Hepatocyte (in vitro differentiated cells): ENCODE results near the gene LMF1. TPM values are rescaled to one million over a fixed set of nuclear protein-coding genes. Genes with fewer than 3 reads are reported as not detected.
"Not testable (repeated sequence)": the region's sequence is repeated elsewhere in the genome, so short reads cannot be mapped to it uniquely, and the experiment has no call there.

Source experiments
- DNase-seq: peaks from one replicate; pipeline ENCODE4 v3.0.0-alpha.2; 2016; ENCODE audit warnings: low spot score
- H2AFZ ChIP-seq: fragments of 200-600 bp; sonication (generic); 2 replicates; pipeline ENCODE4 v1.6.0; 2016; ENCODE audit warnings: antibody characterized with exemption, mild to moderate bottlenecking
- H3K27ac ChIP-seq: fragments of 200-600 bp; sonication (generic); 2 replicates; pipeline ENCODE4 v1.5.1; 2016; ENCODE audit warnings: mild to moderate bottlenecking
- H3K27me3 ChIP-seq: fragments of 200-600 bp; sonication (generic); 2 replicates; pipeline ENCODE4 v1.6.1; 2016
- H3K36me3 ChIP-seq: fragments of 200-600 bp; sonication (generic); replicated peaks from 2 replicates; pipeline ENCODE4 v1.5.1; 2016; ENCODE audit warnings: low read depth; ENCODE audit not compliant: insufficient read depth
- H3K4me1 ChIP-seq: fragments of 200-600 bp; sonication (generic); 2 replicates; pipeline ENCODE4 v1.5.1; 2016; ENCODE audit warnings: mild to moderate bottlenecking, moderate library complexity; ENCODE audit not compliant: insufficient read depth
- H3K4me2 ChIP-seq: fragments of 200-600 bp; sonication (generic); 2 replicates; pipeline ENCODE4 v1.6.0; 2016
- H3K4me3 ChIP-seq: fragments of 200-600 bp; sonication (generic); 2 replicates; pipeline ENCODE4 v1.5.1; 2016; ENCODE audit warnings: mild to moderate bottlenecking
- H3K79me2 ChIP-seq: fragments of 200-600 bp; sonication (generic); 2 replicates; pipeline ENCODE4 v1.6.0; 2017; ENCODE audit warnings: mild to moderate bottlenecking
- H3K9me2 ChIP-seq: fragments of 200-600 bp; sonication (generic); replicated peaks from 2 replicates; pipeline ENCODE4 v1.6.0; 2017; ENCODE audit warnings: mild to moderate bottlenecking; ENCODE audit not compliant: insufficient read depth
- H3K9me3 ChIP-seq: fragments of 200-600 bp; sonication (generic); 2 replicates; pipeline ENCODE4 v1.5.1; 2016; ENCODE audit warnings: low read depth, mild to moderate bottlenecking
- H4K20me1 ChIP-seq: fragments of 200-600 bp; sonication (generic); 2 replicates; pipeline ENCODE4 v1.6.0; 2016; ENCODE audit warnings: mild to moderate bottlenecking; ENCODE audit not compliant: insufficient read depth, poor library complexity, severe bottlenecking
- EZH2 ChIP-seq: fragments of 200-600 bp; sonication (generic); IDR thresholded peaks from 2 replicates; pipeline ENCODE4 v1.6.1; 2016; ENCODE audit warnings: antibody characterized with exemption, mild to moderate bottlenecking, borderline replicate concordance
- EZH2phosphoT487 ChIP-seq: fragments of 200-600 bp; sonication (generic); IDR thresholded peaks from one replicate; pipeline ENCODE4 v1.6.1; 2018; ENCODE audit warnings: antibody characterized with exemption, mild to moderate bottlenecking, low read depth, moderate library complexity; ENCODE audit not compliant: unreplicated experiment, severe bottlenecking
- WGBS: methylation state at CpG from one replicate; pipeline ENCODE4 v1.1.6; 2016; ENCODE audit warnings: low lambda C conversion rate; ENCODE audit errors: missing lambda C conversion rate; 5-methylcytosine and 5-hydroxymethylcytosine counted together
- polyA plus RNA-seq: library from polyadenylated mRNA; unstranded; fragments of >200 nt; fragmentation: Nextera tagmentation; extraction: Ambion mirVana; gene quantifications from 2 replicates; pipeline ENCODE4 v1.2.1, GENCODE V29; 2016
- total RNA-seq: library from RNA; depleted of rRNA; stranded (reverse); fragments of >200 nt; gene quantifications from 2 replicates; pipeline ENCODE4 v1.2.3, GENCODE V29; 2014
- TF ChIP-seq, protein P1 (sequence below): fragments of 200-600 bp; sonication (generic); IDR thresholded peaks from 2 replicates; pipeline ENCODE4 v1.5.1; 2016; ENCODE audit warnings: antibody characterized with exemption, mild to moderate bottlenecking; ENCODE audit not compliant: poor library complexity

LMF1 gene
- total and polyA plus RNA-seq, 2 experiments from 2014 or later = 27.2 to 34.3 TPM

GRCh38 chr16:865026-865425 lies 105.8 kb downstream of the LMF1 start:
- Histone ChIP-seq H3K27ac (no peak overlapping the region), H3K79me2 (no peaks in the 10 kb centered on the region), H3K4me3 (no peak overlapping the region), H3K9me3 (no peaks in the 10 kb centered on the region), H3K4me2 (no peak overlapping the region), H2AFZ (no peak overlapping the region), H3K36me3 (no peaks in the 10 kb centered on the region), H4K20me1 (no peaks in the 10 kb centered on the region), H3K9me2 (no peaks in the 10 kb centered on the region), H3K27me3 (no peaks in the 10 kb centered on the region), H3K4me1 (no peaks in the 10 kb centered on the region)
- no peak for TF ChIP-seq EZH2
- TF ChIP-seq EZH2phosphoT487 = no peak
- DNase-seq = no peak
- 71% methylated on average over 5 of the region's 5 CpGs for WGBS

DNA sequence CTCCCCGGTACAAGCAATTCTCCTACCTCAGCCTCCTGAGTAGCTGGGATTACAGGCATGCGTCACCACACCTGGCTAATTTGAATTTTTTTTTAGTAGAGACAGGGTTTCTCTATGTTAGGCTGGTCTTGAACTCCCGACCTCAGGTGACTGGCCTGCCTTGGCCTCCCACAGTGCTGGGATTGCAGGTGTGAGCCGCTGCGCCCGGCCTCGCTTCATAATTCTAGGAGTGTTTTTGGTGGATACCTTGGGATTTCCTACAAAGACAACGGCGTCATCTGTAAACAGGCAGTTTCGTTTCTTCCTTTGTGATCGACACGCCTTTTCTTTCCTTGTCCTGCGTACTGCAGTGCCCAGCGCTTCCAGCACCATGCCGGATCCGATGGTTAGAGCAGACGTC lies 109.3 kb downstream of the LMF1 start:
- Histone ChIP-seq H2AFZ (no peak overlapping the region), H3K27ac (no peak overlapping the region), H3K79me2 (no peaks in the 10 kb centered on the region), H3K4me3 (no peak overlapping the region), H3K9me2 (no peaks in the 10 kb centered on the region), H3K4me2 (no peak overlapping the region), H3K27me3 (no peaks in the 10 kb centered on the region), H4K20me1 (no peaks in the 10 kb centered on the region), H3K36me3 (no peaks in the 10 kb centered on the region), H3K4me1 (no peaks in the 10 kb centered on the region), H3K9me3 (no peaks in the 10 kb centered on the region)
- no peak for TF ChIP-seq EZH2
- no peak for TF ChIP-seq EZH2phosphoT487
- WGBS = 98% methylated on average over 17 of the region's 17 CpGs
- DNase-seq = no peak

DNA sequence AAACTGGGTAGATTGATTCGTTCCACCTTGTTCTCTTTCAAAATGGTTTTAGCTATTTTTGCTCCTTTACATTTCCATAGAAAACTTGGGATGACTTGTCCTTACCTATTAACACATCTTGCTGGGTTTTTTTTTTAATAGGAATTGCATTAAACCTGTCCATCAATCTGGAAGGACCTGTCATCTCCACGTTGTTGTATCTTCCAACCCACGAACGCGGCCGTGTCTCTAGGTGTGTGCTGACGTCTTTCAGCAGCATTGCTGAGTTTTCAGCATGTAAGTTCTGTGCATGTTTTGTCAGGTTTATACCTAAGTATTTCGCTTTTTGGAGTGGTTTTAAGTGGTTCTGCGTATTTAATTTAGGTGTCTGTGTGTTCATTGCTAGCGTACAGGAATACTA lies 109.9 kb downstream of the LMF1 start:
- no peak overlapping the region for H2AFZ ChIP-seq
- H3K36me3 ChIP-seq = no peaks in the 10 kb centered on the region
- no peaks in the 10 kb centered on the region for H3K79me2 ChIP-seq
- WGBS = 94% methylated on average over 10 of the region's 10 CpGs
- TF ChIP-seq EZH2phosphoT487 = no peak
- TF ChIP-seq EZH2 = no peak
- TF ChIP-seq, protein P1, sequence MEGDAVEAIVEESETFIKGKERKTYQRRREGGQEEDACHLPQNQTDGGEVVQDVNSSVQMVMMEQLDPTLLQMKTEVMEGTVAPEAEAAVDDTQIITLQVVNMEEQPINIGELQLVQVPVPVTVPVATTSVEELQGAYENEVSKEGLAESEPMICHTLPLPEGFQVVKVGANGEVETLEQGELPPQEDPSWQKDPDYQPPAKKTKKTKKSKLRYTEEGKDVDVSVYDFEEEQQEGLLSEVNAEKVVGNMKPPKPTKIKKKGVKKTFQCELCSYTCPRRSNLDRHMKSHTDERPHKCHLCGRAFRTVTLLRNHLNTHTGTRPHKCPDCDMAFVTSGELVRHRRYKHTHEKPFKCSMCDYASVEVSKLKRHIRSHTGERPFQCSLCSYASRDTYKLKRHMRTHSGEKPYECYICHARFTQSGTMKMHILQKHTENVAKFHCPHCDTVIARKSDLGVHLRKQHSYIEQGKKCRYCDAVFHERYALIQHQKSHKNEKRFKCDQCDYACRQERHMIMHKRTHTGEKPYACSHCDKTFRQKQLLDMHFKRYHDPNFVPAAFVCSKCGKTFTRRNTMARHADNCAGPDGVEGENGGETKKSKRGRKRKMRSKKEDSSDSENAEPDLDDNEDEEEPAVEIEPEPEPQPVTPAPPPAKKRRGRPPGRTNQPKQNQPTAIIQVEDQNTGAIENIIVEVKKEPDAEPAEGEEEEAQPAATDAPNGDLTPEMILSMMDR = no peak
- H3K27me3 ChIP-seq = no peaks in the 10 kb centered on the region
- H3K9me2 ChIP-seq = no peaks in the 10 kb centered on the region
- no peaks in the 10 kb centered on the region for H3K9me3 ChIP-seq
- H3K27ac ChIP-seq = no peak overlapping the region
- no peak for DNase-seq
- H3K4me2 ChIP-seq = no peak overlapping the region
- no peaks in the 10 kb centered on the region for H3K4me1 ChIP-seq
- no peaks in the 10 kb centered on the region for H4K20me1 ChIP-seq
- no peak overlapping the region for H3K4me3 ChIP-seq

DNA sequence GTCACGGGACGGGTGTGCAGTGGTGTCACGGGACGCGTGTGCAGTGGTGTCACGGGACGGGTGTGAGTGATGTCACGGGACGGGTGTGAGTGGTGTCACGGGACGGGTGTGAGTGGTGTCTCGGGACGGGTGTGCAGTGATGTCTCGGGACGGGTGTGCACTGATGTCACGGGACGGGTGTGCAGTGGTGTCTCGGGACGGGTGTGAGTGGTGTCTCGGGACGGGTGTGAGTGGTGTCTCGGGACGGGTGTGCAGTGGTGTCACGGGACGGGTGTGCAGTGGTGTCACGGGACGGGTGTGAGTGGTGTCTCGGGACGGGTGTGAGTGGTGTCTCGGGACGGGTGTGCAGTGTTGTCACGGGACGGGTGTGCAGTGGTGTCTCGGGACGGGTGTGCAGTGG lies 111.8 kb downstream of the LMF1 start:
- not testable (repeated sequence) for H3K27ac ChIP-seq, H3K9me2 ChIP-seq, H3K9me3 ChIP-seq, H3K36me3 ChIP-seq, DNase-seq, H2AFZ ChIP-seq, H3K27me3 ChIP-seq, H4K20me1 ChIP-seq, H3K4me1 ChIP-seq, H3K79me2 ChIP-seq, H3K4me3 ChIP-seq, H3K4me2 ChIP-seq
- WGBS = 90% methylated on average over 6 of the region's 35 CpGs

- DNase-seq, H3K79me2 ChIP-seq, H3K9me2 ChIP-seq, H3K27ac ChIP-seq, H3K4me2 ChIP-seq, H3K9me3 ChIP-seq, H3K4me3 ChIP-seq, H2AFZ ChIP-seq, H3K36me3 ChIP-seq, H3K27me3 ChIP-seq, H4K20me1 ChIP-seq, H3K4me1 ChIP-seq: not testable (repeated sequence)
- WGBS = 98% methylated on average over 8 of the region's 36 CpGs
Measured at GRCh38 chr16:858441-858840, 112.3 kb downstream of the LMF1 start.
